Tibial nerve (tissue), 4 donors: ENCODE measurements around the gene SDHAF1. TPM values are rescaled to one million over a fixed set of nuclear protein-coding genes. Genes with fewer than 3 reads are reported as not detected.

ENCODE experiments used
- DNase-seq, 2 donors: peaks; one replicate each; pipeline ENCODE4 v3.0.0-alpha.2; 2019; ENCODE audit warnings: low spot score in 2 of 2
- H3K27ac ChIP-seq, 4 donors: fragments of 200-600 bp; sonication (generic) in 3 of 4; one replicate each; pipeline ENCODE4 v1.5.1; 2017 to 2019; ENCODE audit warnings: mild to moderate bottlenecking in 1 of 4
- H3K27me3 ChIP-seq, 2 donors: fragments of 200-600 bp; sonication (generic) in 1 of 2; one replicate each; pipeline versions ENCODE4 v1.5.1 to v1.6.0; 2017 to 2019
- H3K36me3 ChIP-seq, 3 donors: fragments of 200-600 bp; sonication (generic); one replicate each; pipeline ENCODE4 v1.5.1; 2018 to 2019
- H3K4me1 ChIP-seq, 4 donors: fragments of 200-600 bp; sonication (generic) in 3 of 4; one replicate each; pipeline ENCODE4 v1.5.1; 2017 to 2019
- H3K4me3 ChIP-seq, 4 donors: fragments of 200-600 bp; sonication (generic) in 3 of 4; one replicate each; pipeline ENCODE4 v1.5.1; 2017 to 2019; ENCODE audit warnings: mild to moderate bottlenecking in 1 of 4, moderate library complexity in 1 of 4
- H3K9me3 ChIP-seq, 4 donors: fragments of 200-600 bp; sonication (generic) in 3 of 4; one replicate each; pipeline ENCODE4 v1.5.1; 2017 to 2019
- EP300 ChIP-seq, 2 donors: sonication (generic); formaldehyde crosslinking; IDR thresholded peaks; one replicate each; pipeline ENCODE4 v1.6.1; 2017; ENCODE audit warnings: antibody characterized with exemption in 2 of 2, mild to moderate bottlenecking in 1 of 2
- POLR2A ChIP-seq, 2 donors: fragments of 450-650 bp; IDR thresholded peaks; one replicate each; pipeline ENCODE4 v1.6.1; 2017; ENCODE audit warnings: antibody characterized with exemption in 2 of 2, mild to moderate bottlenecking in 2 of 2, moderate library complexity in 2 of 2
- WGBS, 2 donors: methylation state at CpG; one replicate each; pipeline ENCODE4 v1.1.5; 2018; 5-methylcytosine and 5-hydroxymethylcytosine counted together
- total RNA-seq, 4 donors: library from RNA; depleted of rRNA; stranded (reverse); fragments of >200 nt; gene quantifications; one replicate each; pipeline ENCODE4 v1.1.0, GENCODE V29; 2016
- TF ChIP-seq, protein P1 (sequence below), 5 experiments: fragments of 200-600 bp in 3 of 5; fragments of 450-650 bp in 2 of 5; sonication (generic) in 3 of 5; IDR thresholded peaks; one replicate each; pipeline ENCODE4 v1.5.1; 2016 to 2019; ENCODE audit warnings: antibody characterized with exemption in 5 of 5, mild to moderate bottlenecking in 3 of 5, moderate library complexity in 2 of 5

The SDHAF1 gene
- total RNA-seq, 4 donors from 2014 or later: 67.8 to 88.9 (median 77.1) TPM

DNA sequence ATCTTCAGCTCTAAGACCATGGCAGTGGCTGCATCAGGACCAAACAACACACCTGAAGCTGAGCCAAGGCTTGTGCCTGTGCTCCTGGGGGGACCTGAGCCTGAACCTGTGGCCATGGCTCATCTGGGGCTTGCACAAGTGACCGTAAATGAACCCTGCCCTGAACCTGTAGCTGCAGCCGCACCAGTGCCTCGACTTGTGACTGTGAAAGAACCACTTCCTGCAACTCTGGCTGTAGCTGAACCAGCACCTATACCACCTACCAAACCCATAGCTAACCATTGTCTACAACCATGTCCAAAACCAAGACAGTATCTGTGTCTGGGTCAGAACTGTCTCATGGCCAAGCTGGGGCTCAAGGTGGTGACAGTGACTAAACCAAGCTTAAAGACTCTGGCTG is 28.2 kb upstream of the SDHAF1 start:
- WGBS, 2 donors: 88 to 90% methylated on average over 3 of the region's 3 CpGs
- H3K4me1 ChIP-seq: no peaks in the 10 kb centered on the region
- no peaks in the 10 kb centered on the region for H3K36me3 ChIP-seq
- H3K9me3 ChIP-seq: no peaks in the 10 kb centered on the region
- TF ChIP-seq, protein P1, sequence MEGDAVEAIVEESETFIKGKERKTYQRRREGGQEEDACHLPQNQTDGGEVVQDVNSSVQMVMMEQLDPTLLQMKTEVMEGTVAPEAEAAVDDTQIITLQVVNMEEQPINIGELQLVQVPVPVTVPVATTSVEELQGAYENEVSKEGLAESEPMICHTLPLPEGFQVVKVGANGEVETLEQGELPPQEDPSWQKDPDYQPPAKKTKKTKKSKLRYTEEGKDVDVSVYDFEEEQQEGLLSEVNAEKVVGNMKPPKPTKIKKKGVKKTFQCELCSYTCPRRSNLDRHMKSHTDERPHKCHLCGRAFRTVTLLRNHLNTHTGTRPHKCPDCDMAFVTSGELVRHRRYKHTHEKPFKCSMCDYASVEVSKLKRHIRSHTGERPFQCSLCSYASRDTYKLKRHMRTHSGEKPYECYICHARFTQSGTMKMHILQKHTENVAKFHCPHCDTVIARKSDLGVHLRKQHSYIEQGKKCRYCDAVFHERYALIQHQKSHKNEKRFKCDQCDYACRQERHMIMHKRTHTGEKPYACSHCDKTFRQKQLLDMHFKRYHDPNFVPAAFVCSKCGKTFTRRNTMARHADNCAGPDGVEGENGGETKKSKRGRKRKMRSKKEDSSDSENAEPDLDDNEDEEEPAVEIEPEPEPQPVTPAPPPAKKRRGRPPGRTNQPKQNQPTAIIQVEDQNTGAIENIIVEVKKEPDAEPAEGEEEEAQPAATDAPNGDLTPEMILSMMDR (IDR thresholded peaks at IDR 0.05): no peak
- TF ChIP-seq POLR2A (IDR thresholded peaks at IDR 0.05) (no peak), EP300 (IDR thresholded peaks at IDR 0.05) (no peak)
- no peak overlapping the region for H3K27ac ChIP-seq
- DNase-seq: no peak
- peaks cover 0 to 11% of the 10 kb centered on the region in 2 donors for H3K27me3 ChIP-seq
- H3K4me3 ChIP-seq: no peak overlapping the region

DNA sequence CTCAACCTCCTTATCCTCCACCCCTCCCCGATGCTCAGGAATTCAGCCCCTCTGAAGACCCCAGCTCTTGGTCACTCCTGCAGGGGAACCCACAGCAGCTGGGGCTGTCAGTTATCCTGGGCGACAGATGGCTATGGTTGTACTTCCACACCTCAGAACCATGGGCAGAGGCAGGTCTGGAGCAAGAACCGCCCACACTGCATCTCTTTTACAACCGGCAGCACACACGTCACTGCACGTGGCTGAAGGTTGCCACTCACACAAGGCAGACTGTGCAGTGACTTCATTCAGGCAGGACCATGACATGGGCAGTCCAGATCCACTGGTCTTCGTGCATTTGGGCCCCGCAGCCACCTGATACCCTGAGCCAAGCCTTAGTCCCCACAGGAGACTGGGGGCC is 21.5 kb upstream of the SDHAF1 start:
- H3K4me1 ChIP-seq: no peaks in the 10 kb centered on the region
- peaks cover 0 to 14% of the 10 kb centered on the region in 2 donors for H3K27me3 ChIP-seq
- H3K4me3 ChIP-seq: no peak overlapping the region
- 33 to 38% methylated on average over 8 of the region's 8 CpGs for WGBS, 2 donors
- no peaks in the 10 kb centered on the region for H3K9me3 ChIP-seq
- no peak overlapping the region for H3K27ac ChIP-seq
- DNase-seq: no peak
- H3K36me3 ChIP-seq: no peaks in the 10 kb centered on the region
- no peak for TF ChIP-seq POLR2A (IDR thresholded peaks at IDR 0.05)
- TF ChIP-seq, protein P1 (IDR thresholded peaks at IDR 0.05): no peak
- no peak for TF ChIP-seq EP300 (IDR thresholded peaks at IDR 0.05)

DNA sequence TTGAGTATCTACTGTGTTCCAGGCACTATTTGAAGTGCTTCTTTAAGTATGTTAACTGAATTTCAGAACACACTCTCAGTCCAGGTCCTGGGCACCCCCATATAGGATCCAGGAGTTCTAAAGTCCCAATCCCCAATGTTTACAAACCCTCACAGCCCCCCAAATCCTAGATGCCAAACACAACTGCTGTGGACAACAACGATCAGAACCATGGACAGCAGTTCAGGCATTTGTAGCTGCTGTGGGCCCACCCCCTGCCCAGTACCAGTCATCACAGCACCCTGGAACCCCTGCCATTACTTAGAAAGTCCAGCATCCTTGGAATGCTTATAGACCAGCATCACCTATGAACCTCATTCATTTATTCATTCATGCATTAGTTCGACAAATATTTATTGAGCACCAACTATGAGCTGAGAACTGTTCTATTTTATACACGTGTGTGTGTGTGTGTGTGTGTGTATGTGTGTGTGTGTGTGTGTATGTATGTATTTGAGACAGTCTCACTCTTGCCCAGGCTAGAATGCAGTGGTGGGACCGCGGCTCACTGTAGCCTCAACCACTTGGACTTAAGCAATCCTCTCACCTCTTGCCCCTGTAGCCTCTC is 19.3 kb upstream of the SDHAF1 start:
- H3K36me3 ChIP-seq: no peaks in the 10 kb centered on the region
- H3K27ac ChIP-seq: no peak overlapping the region
- no peak overlapping the region for H3K4me3 ChIP-seq
- WGBS, 2 donors: 29 to 41% methylated on average over 5 of the region's 5 CpGs
- H3K9me3 ChIP-seq: no peaks in the 10 kb centered on the region
- TF ChIP-seq EP300 (IDR thresholded peaks at IDR 0.05): no peak
- TF ChIP-seq POLR2A (IDR thresholded peaks at IDR 0.05): no peak
- TF ChIP-seq, protein P1 (IDR thresholded peaks at IDR 0.05): no peak
- DNase-seq: no peak
- no peaks in the 10 kb centered on the region for H3K4me1 ChIP-seq
- H3K27me3 ChIP-seq: peaks cover 0 to 26% of the 10 kb centered on the region in 2 donors

DNA sequence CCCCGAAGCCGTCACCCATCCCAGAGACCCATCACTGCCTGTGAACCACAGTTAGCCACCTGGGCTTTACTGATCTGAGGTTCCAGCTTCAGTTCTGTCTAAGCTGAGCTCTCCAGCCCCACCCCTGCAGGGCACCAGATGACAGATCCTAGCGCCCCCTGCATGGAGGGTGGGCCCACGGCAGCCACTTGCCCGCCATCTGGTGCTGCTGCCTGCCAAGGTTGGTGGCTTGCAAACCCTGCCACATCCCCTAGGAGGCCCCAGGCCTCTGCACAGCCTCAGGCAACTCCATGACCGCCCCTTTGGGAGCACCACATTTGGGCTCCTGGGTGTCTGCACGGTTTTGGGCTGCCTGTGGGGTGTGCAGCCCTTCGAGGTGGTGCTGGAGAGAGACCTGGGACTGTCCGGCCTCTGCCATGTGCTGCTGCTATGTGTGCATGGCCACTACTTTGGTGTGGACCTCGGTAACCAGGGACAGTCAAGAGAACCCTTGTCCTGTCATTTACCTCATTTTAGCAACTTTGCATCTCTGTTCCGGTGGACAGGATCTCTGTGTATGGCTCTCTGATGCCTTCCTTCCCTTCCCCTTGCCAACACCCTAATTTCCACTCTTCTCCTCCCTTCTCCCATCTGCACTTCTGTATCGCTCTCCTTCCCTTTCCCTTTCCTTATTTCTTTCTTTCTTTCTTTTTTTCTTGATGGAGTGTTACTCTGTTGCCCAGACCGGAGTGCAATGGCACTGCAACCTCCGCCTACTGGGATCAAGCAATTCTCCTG is 17.4 kb upstream of the SDHAF1 start:
- no peaks in the 10 kb centered on the region for H3K36me3 ChIP-seq
- TF ChIP-seq, protein P1 (IDR thresholded peaks at IDR 0.05): no peak
- H3K4me1 ChIP-seq: no peaks in the 10 kb centered on the region
- H3K9me3 ChIP-seq: no peaks in the 10 kb centered on the region
- H3K27me3 ChIP-seq: peaks cover 0 to 26% of the 10 kb centered on the region in 2 donors
- H3K27ac ChIP-seq: no peak overlapping the region
- 51 to 54% methylated on average over 14 of the region's 14 CpGs for WGBS, 2 donors
- DNase-seq: no peak
- no peak overlapping the region for H3K4me3 ChIP-seq

DNA sequence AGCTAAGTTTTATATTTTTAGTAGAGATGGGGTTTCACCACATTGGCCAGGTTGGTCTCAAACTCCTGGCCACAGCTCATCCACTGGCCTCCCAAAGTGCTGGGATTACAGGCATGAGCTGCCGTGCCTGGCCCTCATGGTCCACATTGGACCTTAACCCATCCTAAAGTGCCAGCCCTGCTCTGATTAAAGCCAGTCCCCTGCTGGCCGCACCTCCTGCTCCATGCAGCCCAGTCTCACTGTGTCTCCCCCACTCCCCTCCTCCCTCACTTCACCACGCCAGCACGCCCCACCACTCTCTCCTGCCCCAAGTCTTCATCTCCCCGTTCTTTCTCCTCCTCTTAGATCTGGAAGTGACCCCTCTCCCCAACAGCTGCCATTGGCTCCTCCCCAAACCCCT is 16.7 kb upstream of the SDHAF1 start:
- WGBS, 2 donors: 36% methylated on average over 5 of the region's 5 CpGs
- H3K9me3 ChIP-seq: no peaks in the 10 kb centered on the region
- H3K36me3 ChIP-seq: no peaks in the 10 kb centered on the region
- TF ChIP-seq POLR2A (IDR thresholded peaks at IDR 0.05): no peak
- TF ChIP-seq, protein P1 (IDR thresholded peaks at IDR 0.05): no peak
- no peak for TF ChIP-seq EP300 (IDR thresholded peaks at IDR 0.05)
- no peak for DNase-seq
- H3K4me3 ChIP-seq: no peak overlapping the region
- no peaks in the 10 kb centered on the region for H3K4me1 ChIP-seq
- H3K27me3 ChIP-seq: peaks cover 0 to 26% of the 10 kb centered on the region in 2 donors
- H3K27ac ChIP-seq: no peak overlapping the region
